ENCODE data around the gene ITGA7.

The ITGA7 gene, protein sequence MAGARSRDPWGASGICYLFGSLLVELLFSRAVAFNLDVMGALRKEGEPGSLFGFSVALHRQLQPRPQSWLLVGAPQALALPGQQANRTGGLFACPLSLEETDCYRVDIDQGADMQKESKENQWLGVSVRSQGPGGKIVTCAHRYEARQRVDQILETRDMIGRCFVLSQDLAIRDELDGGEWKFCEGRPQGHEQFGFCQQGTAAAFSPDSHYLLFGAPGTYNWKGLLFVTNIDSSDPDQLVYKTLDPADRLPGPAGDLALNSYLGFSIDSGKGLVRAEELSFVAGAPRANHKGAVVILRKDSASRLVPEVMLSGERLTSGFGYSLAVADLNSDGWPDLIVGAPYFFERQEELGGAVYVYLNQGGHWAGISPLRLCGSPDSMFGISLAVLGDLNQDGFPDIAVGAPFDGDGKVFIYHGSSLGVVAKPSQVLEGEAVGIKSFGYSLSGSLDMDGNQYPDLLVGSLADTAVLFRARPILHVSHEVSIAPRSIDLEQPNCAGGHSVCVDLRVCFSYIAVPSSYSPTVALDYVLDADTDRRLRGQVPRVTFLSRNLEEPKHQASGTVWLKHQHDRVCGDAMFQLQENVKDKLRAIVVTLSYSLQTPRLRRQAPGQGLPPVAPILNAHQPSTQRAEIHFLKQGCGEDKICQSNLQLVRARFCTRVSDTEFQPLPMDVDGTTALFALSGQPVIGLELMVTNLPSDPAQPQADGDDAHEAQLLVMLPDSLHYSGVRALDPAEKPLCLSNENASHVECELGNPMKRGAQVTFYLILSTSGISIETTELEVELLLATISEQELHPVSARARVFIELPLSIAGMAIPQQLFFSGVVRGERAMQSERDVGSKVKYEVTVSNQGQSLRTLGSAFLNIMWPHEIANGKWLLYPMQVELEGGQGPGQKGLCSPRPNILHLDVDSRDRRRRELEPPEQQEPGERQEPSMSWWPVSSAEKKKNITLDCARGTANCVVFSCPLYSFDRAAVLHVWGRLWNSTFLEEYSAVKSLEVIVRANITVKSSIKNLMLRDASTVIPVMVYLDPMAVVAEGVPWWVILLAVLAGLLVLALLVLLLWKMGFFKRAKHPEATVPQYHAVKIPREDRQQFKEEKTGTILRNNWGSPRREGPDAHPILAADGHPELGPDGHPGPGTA

GRCh38 chr12:55707841-55708694 lies at the start of gene ITGA7:
TSS of gene ITGA7 (minus strand) at chr12:55707904. CDS start at chr12:55707682, 222 bp downstream.
- DNase-seq (ENCODE audit: low read depth, low spot score), result no peak
- ChIA-PET CTCF (interaction anchor here (1.4 to 1.6 kb wide), 2 partner anchors 52 to 61 kb away, joined by 5 to 8 read pairs; no protein-coding TSS in a partner anchor), POLR2A (interaction anchor here (1.2 kb wide), 1 partner anchor 22 kb away, joined by 3 read pairs; no protein-coding TSS in a partner anchor)
- H3K4me3 ChIP-seq (ENCODE audit: low read depth, low read length), result peak within 1 kb of the TSS; percentile 64
- TF ChIP-seq, protein P1, sequence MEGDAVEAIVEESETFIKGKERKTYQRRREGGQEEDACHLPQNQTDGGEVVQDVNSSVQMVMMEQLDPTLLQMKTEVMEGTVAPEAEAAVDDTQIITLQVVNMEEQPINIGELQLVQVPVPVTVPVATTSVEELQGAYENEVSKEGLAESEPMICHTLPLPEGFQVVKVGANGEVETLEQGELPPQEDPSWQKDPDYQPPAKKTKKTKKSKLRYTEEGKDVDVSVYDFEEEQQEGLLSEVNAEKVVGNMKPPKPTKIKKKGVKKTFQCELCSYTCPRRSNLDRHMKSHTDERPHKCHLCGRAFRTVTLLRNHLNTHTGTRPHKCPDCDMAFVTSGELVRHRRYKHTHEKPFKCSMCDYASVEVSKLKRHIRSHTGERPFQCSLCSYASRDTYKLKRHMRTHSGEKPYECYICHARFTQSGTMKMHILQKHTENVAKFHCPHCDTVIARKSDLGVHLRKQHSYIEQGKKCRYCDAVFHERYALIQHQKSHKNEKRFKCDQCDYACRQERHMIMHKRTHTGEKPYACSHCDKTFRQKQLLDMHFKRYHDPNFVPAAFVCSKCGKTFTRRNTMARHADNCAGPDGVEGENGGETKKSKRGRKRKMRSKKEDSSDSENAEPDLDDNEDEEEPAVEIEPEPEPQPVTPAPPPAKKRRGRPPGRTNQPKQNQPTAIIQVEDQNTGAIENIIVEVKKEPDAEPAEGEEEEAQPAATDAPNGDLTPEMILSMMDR (IDR thresholded peaks at IDR 0.05; ENCODE audit: insufficient read depth, low read length, missing control alignments), result no peak

DNA sequence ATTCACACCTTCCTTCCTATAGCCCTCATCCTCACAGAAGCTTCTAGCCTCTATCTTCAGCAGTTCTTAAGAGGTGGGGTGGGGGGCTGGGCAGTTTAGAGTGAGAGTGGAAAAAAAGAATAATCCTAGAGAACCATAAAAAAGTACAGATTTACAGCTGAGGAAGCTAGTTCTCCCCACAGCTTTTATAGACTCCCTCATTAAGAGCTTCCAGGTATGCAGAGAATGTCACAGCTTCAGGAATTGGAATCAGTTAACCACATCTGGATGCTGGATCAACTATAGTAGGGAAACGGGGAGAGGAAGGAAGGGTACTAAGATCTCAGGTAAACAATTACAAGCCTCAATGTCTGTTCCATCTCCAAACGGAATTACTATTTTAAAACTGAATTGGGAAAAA lies 47.5 kb upstream of the ITGA7 start:
- DNase-seq (ENCODE audit: low read depth, low spot score), result no peak
- TF ChIP-seq, protein P1 (IDR thresholded peaks at IDR 0.05; ENCODE audit: insufficient read depth, low read length, missing control alignments), result no peak
- ChIA-PET CTCF (interaction anchor here (0.9 to 5.3 kb wide), 4 partner anchors 8 to 274 kb away, joined by 3 to 42 read pairs (median 12); partner anchors contain the start of gene GDF11), POLR2A (no interaction called here)
- no peak overlapping the region for H3K4me3 ChIP-seq (ENCODE audit: low read depth, low read length)

GRCh38 chr12:55748230-55748993 lies 40.7 kb upstream of the ITGA7 start:
- TF ChIP-seq, protein P1 (IDR thresholded peaks at IDR 0.05; ENCODE audit: insufficient read depth, low read length, missing control alignments), result no peak
- ChIA-PET POLR2A (interaction anchor here (0.7 kb wide), 1 partner anchor 9 kb away, joined by 5 read pairs; no protein-coding TSS in a partner anchor), CTCF (interaction anchor here (0.5 to 8.5 kb wide), 8 partner anchors 8 to 192 kb away, joined by 3 to 60 read pairs (median 5); no protein-coding TSS in a partner anchor)
- H3K4me3 ChIP-seq (ENCODE audit: low read depth, low read length), result no peak overlapping the region
- DNase-seq (ENCODE audit: low read depth, low spot score), result no peak

DNA sequence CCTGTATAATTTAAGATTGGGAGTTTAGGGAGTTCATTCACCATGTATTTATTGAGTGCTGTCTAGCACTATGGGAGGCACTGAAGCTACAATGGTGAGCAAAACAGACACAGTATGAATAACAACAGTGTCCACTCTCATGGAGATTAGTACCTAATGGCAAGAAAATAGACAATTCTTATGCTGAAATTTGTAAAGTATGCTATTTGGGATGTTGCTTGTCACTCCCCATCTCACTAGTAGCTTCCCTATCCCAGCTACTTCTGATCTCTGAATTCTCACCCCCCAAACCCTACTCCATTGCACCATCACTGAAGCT lies 39.2 kb upstream of the ITGA7 start:
- TF ChIP-seq, protein P1 (IDR thresholded peaks at IDR 0.05; ENCODE audit: insufficient read depth, low read length, missing control alignments), result no peak
- ChIA-PET POLR2A (interaction anchor here (0.9 to 1.1 kb wide), 2 partner anchors 10 to 82 kb away, joined by 3 read pairs; partner anchors contain the start of gene DNAJC14), CTCF (interaction anchor here (1.1 to 8.5 kb wide), 8 partner anchors 9 to 283 kb away, joined by 3 to 60 read pairs (median 4); no protein-coding TSS in a partner anchor)
- no peak overlapping the region for H3K4me3 ChIP-seq (ENCODE audit: low read depth, low read length)
- no peak for DNase-seq (ENCODE audit: low read depth, low spot score)

All from AG04449 (cell line).